Activated CD4-positive, alpha-beta memory T cell treated with anti-CD3 and anti-CD28 coated beads for 36 hours (primary cell): ENCODE results near the gene ACAA2. TPM values are rescaled to one million over a fixed set of nuclear protein-coding genes. Genes with fewer than 3 reads are reported as not detected.

Experiments used
- CTCF ChIA-PET: fragments of 350-600 bp; sonication (Branson Sonifier 250); formaldehyde crosslinking; loops from one replicate; lab custom pipeline; 2021; ENCODE audit warnings: antibody characterized with exemption, inconsistent platforms; lab: Charles Lee
- POLR2A ChIA-PET: fragments of 350-600 bp; sonication (Branson Sonifier 250); formaldehyde crosslinking; loops from one replicate; lab custom pipeline; 2021; ENCODE audit warnings: antibody characterized with exemption; lab: Charles Lee
- DNase-seq: peaks from one replicate; pipeline ENCODE4 v3.0.0-alpha.2; 2020
- H3K27ac Mint-ChIP-seq: one replicate; pipeline ENCODE4 v1.8.0; 2021; ENCODE audit warnings: mixed read lengths
- H3K27me3 Mint-ChIP-seq: one replicate; pipeline ENCODE4 v1.8.0; 2021; ENCODE audit warnings: mixed read lengths
- H3K36me3 Mint-ChIP-seq: one replicate; pipeline ENCODE4 v1.8.0; 2021; ENCODE audit warnings: mixed read lengths
- H3K4me1 Mint-ChIP-seq: one replicate; pipeline ENCODE4 v1.8.0; 2021; ENCODE audit warnings: low read depth, mixed read lengths
- H3K4me3 Mint-ChIP-seq: one replicate; pipeline ENCODE4 v1.8.0; 2021; ENCODE audit warnings: mild to moderate bottlenecking, mixed read lengths
- H3K9me3 Mint-ChIP-seq: one replicate; pipeline ENCODE4 v1.8.0; 2021; ENCODE audit warnings: mixed read lengths
- intact Hi-C: fragments of 100-400 bp; cut with micrococcal nuclease; formaldehyde crosslinking; loops from one replicate; pipeline ENCODE4 v1.15.1; 2023
- total RNA-seq, 2 experiments: library from RNA; stranded (reverse); gene quantifications; one replicate each; pipeline ENCODE4 v1.2.3, GENCODE V29; 2021

ACAA2 gene
- total RNA-seq, 2 experiments from 2014 or later, result 77.9 to 78.4 TPM

DNA sequence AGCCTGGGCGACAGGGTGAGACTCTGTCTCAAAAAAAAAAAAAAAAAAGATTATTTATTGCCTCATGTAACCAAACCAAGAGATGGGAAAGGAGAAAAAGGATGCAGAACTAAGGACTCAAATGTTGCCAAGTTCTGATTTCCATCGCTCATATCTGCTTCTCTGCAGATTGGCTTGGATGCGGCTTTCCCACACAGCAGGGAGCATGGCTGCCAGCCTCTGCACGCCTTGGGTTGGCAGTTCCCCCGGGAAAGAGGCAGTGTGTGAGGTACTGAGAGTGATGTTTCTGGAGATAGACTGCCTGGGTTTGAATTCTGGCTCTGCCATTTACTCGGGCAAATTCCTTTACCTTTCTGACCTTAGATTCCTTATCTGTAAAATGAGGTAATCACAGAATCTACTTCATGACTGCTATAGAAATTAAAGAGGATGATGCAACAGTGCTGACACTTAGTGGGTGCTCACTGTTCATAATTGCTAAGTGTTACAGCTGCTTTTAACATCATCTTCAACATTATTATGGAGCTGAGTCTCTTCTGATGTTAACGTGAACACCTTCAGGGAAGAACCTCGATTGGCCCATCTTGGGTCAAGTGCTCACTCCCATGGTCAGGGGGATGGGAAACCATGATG lies 68.8 kb downstream of the ACAA2 start:
- Mint-ChIP-seq H3K4me3 (no peak overlapping the region), H3K36me3 (no peaks in the 10 kb centered on the region), H3K27me3 (peaks cover 6% of the 10 kb centered on the region), H3K9me3 (no peaks in the 10 kb centered on the region), H3K4me1 (no peaks in the 10 kb centered on the region), H3K27ac (no peak overlapping the region)
- DNase-seq, result no peak
- POLR2A ChIA-PET, result no interaction called here
- intact Hi-C loops, result no loop called here
- CTCF ChIA-PET, result no interaction called here

DNA sequence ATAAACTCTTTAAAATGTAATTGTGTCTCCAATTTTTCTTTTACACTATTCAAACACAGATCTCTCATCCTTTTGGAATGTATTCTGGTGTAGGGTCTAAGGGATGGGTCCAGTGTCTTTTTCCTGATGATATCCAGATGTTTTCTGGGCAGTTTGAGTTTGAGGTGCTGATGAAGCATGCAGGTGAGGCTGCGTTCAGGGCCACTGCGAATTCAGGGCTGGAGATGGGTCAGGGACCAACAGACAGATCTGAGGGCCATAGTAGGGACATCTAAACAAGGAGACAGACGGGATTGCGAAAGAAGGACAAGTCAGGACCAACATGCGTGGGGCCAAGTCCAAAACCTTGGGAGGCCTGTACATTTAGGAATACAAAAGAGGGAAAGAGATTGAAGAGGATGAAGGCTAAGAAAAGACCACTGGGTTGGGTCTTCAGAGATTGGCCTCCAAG lies 70.2 kb downstream of the ACAA2 start:
- H3K4me3 Mint-ChIP-seq, result no peak overlapping the region
- H3K4me1 Mint-ChIP-seq, result no peaks in the 10 kb centered on the region
- intact Hi-C loops, result no loop called here

DNA sequence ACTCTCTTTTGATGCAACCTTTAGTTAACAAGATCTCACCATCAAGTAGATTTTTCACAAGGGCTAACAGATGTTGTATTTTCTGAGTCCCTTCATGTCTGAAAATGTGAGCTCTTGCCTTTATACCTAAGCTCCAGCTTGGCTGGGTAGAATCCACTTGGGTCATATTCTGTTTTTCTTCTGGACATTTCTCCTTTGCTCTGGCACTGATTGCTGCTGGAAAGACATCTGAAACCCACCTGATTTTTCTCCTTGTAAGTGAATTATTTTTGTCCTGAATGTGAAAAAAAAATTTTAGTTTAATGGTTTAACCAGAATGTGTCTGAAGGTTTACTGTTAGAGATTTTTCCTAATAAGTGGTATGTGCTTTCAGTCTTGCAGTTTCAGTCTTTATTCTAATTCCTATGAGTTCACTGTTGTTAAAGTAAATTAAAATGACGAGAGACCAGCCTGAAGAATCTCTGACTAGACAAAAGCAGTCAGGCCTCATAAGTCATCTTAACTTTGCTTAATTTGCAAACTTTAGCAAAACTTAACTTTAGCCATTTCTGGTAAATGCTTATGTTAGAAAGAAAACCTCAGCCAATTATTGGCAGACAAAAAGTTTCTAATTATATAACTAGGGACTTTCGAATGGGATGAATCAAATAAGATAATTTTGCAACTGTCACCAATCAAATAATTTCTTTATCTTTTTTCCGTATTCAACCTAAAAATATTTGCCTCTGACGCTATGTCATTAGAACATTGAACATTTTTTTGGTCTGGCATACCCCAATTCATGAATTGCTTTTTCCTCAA lies 70.8 kb downstream of the ACAA2 start:
- no peaks in the 10 kb centered on the region for H3K9me3 Mint-ChIP-seq
- ChIA-PET POLR2A (no interaction called here), CTCF (interaction anchor here (1.1 kb wide), 1 partner anchor 232 kb away, joined by 3 read pairs; no protein-coding TSS in a partner anchor)
- no peaks in the 10 kb centered on the region for H3K36me3 Mint-ChIP-seq
- H3K4me3 Mint-ChIP-seq, result no peak overlapping the region
- H3K4me1 Mint-ChIP-seq, result no peaks in the 10 kb centered on the region
- DNase-seq, result no peak
- intact Hi-C loops, result no loop called here
- H3K27me3 Mint-ChIP-seq, result peaks cover 6% of the 10 kb centered on the region
- H3K27ac Mint-ChIP-seq, result no peak overlapping the region

More for the DNA sequence above, 70.2 kb downstream of the ACAA2 start:
- no peak overlapping the region for H3K27ac Mint-ChIP-seq
- peaks cover 6% of the 10 kb centered on the region for H3K27me3 Mint-ChIP-seq
- ChIA-PET POLR2A (no interaction called here), CTCF (no interaction called here)
- H3K36me3 Mint-ChIP-seq, result no peaks in the 10 kb centered on the region
- no peaks in the 10 kb centered on the region for H3K9me3 Mint-ChIP-seq
- DNase-seq, result no peak

DNA sequence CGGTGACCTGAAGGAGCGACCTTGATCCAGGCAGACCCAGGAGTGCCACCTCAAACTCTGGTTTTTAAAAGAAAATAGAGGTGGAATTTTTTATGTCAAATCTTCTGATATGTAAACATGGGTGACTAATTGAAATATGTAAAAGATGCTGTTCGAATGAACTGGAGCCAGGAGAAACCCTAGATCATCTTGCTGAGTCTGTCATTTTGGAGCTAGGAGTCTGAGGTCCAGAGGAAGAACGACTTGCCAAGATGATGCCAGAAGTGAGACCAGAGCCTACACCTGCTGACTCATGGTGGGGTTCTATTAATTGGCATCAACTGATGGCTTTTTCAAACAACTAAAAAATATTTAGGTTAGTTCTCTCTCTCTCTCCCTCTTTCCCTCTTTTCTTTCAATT lies 74.1 kb downstream of the ACAA2 start:
- Mint-ChIP-seq H3K4me1 (no peaks in the 10 kb centered on the region), H3K27ac (no peak overlapping the region), H3K27me3 (peaks cover 9% of the 10 kb centered on the region), H3K4me3 (no peak overlapping the region), H3K9me3 (no peaks in the 10 kb centered on the region), H3K36me3 (no peaks in the 10 kb centered on the region)
- ChIA-PET POLR2A (no interaction called here), CTCF (no interaction called here)
- DNase-seq, result no peak
- intact Hi-C loops, result no loop called here

DNA sequence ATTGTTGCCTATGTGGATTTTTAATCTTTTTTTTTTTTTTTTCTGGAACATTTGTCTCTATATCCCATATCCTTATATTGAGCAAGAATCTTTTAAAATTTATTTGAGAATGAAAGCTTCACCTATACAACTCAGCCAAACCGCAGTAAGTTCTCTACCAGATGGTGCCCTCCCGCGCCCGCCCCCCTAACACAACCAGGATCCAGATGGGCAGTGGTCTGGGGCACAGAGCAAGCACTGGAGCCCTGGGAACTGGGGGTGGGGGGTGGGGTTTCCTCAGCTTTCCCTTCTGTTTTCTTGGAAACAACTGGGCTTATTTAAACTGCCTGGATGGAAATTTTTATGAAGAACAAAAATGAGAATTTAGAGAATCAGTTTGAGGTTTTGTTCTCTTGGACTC lies 74.6 kb downstream of the ACAA2 start:
- peaks cover 9% of the 10 kb centered on the region for H3K27me3 Mint-ChIP-seq
- no peaks in the 10 kb centered on the region for H3K4me1 Mint-ChIP-seq
- no peak overlapping the region for H3K4me3 Mint-ChIP-seq
- intact Hi-C loops, result no loop called here
- POLR2A ChIA-PET, result no interaction called here
- H3K36me3 Mint-ChIP-seq, result no peaks in the 10 kb centered on the region
- no peak overlapping the region for H3K27ac Mint-ChIP-seq
- H3K9me3 Mint-ChIP-seq, result no peaks in the 10 kb centered on the region
- no peak for DNase-seq
- CTCF ChIA-PET, result no interaction called here

DNA sequence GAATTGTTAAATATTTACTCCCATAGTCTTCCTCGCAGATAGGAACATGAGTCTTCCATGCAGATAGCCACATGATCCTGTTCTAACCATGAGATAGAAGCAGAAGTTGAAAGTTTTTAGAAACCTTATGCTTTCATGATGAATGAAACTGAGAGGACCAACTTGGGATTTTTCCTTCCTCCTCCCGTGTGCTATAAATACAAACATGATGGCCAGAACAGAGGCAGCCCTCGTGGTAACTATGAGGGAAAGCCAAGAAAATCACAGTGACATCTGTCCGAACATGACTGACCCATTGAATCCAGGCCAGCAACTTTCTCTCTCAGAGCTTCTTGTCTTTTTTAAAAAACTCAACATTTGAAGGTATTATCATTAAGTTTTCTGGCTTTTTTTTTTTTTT lies 78.5 kb downstream of the ACAA2 start:
- ChIA-PET CTCF (no interaction called here), POLR2A (no interaction called here)
- DNase-seq, result no peak
- intact Hi-C loops, result no loop called here
- H3K36me3 Mint-ChIP-seq, result no peaks in the 10 kb centered on the region
- H3K27me3 Mint-ChIP-seq, result peaks cover 3% of the 10 kb centered on the region
- no peaks in the 10 kb centered on the region for H3K9me3 Mint-ChIP-seq
- no peak overlapping the region for H3K4me3 Mint-ChIP-seq
- H3K27ac Mint-ChIP-seq, result no peak overlapping the region
- no peaks in the 10 kb centered on the region for H3K4me1 Mint-ChIP-seq

DNA sequence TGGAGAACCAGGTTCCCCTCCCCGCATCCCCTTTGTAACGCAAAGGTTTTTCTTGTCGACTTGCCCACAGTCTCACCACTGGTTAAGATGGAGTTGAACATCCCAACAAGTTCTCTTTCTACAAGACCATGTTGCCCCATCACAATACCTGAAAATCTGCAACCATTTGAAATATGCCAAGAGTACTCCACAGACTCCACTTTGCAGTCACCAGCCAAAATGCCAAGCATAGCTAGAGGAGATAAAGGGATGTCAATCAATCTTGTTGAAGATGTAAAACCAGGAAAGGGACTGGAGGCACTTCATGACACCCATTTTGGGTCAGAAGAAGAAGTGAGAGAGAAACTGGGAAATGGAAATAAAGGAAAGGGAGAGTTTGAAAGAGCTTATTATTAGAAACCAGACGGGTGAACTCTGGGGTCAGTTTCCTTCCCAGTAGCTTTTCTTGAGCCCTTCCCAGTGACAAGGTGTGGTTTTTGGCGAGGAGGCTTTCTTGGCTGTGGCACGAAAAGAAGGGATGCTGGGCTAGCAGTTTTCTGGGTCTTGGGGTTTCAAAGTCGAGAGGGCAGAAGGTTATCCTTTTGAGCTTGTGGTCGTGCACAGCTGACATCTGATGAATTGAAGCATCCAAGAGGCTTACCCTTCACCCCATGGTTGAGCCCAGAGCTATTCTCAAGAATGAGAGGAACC lies 79.3 kb downstream of the ACAA2 start:
- H3K27ac Mint-ChIP-seq, result no peak overlapping the region
- intact Hi-C loops, result no loop called here
- DNase-seq, result no peak
- ChIA-PET POLR2A (no interaction called here), CTCF (interaction anchor here (1.1 to 1.4 kb wide), 2 partner anchors 124 to 127 kb away, joined by 3 to 4 read pairs; no protein-coding TSS in a partner anchor)
- H3K9me3 Mint-ChIP-seq, result no peaks in the 10 kb centered on the region
- H3K27me3 Mint-ChIP-seq, result peaks cover 3% of the 10 kb centered on the region
- H3K4me3 Mint-ChIP-seq, result no peak overlapping the region
- H3K36me3 Mint-ChIP-seq, result no peaks in the 10 kb centered on the region
- no peaks in the 10 kb centered on the region for H3K4me1 Mint-ChIP-seq

DNA sequence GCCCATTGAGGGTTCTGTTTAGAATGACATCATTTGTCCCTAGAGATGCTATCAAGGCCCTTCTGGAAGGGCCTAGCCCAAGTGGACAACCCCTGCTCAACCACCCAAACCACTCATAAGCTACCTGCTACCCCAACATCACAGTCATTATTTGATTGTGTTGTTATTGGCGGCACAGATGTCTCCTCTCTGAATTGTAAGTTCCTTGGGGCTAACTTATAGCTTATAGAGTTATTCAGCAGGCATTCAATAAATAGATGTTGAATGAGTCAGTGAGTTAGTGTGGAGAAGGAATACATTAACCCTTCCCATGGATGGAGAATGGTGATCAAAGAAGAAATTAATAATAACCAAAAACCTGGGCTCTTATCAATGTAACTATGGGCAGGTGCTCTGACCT lies 80.0 kb downstream of the ACAA2 start:
- Mint-ChIP-seq H3K36me3 (no peaks in the 10 kb centered on the region), H3K4me3 (no peak overlapping the region), H3K27ac (no peak overlapping the region), H3K27me3 (peaks cover 3% of the 10 kb centered on the region), H3K4me1 (no peaks in the 10 kb centered on the region), H3K9me3 (no peaks in the 10 kb centered on the region)
- CTCF ChIA-PET, result interaction anchor here (1.1 to 1.4 kb wide), 2 partner anchors 125 to 128 kb away, joined by 3 to 4 read pairs; no protein-coding TSS in a partner anchor
- intact Hi-C loops, result no loop called here
- no peak for DNase-seq
- POLR2A ChIA-PET, result no interaction called here
